HFFc6 (cell line): ENCODE results near the gene BAZ2B. TPM values are rescaled to one million over a fixed set of nuclear protein-coding genes. Genes with fewer than 3 reads are reported as not detected.

ENCODE experiments used
- DNase-seq: peaks from one replicate; pipeline ENCODE4 v3.0.0-alpha.2; 2018
- H3K27ac Mint-ChIP-seq: 2 replicates; pipeline ENCODE4 v1.8.0; 2020; ENCODE audit warnings: mild to moderate bottlenecking, mixed read lengths
- H3K27me3 Mint-ChIP-seq: 2 replicates; pipeline ENCODE4 v1.8.0; 2021; ENCODE audit warnings: mild to moderate bottlenecking, moderate library complexity, mixed read lengths; ENCODE audit not compliant: insufficient read depth
- H3K36me3 Mint-ChIP-seq: 2 replicates; pipeline ENCODE4 v1.8.0; 2021; ENCODE audit warnings: low read depth, mixed read lengths
- H3K4me1 Mint-ChIP-seq: 2 replicates; pipeline ENCODE4 v1.8.0; 2020; ENCODE audit warnings: low read depth, mixed read lengths
- H3K4me3 Mint-ChIP-seq: 2 replicates; pipeline ENCODE4 v1.8.0; 2020; ENCODE audit warnings: mild to moderate bottlenecking, moderate library complexity, mixed read lengths
- H3K9me3 Mint-ChIP-seq: 2 replicates; pipeline ENCODE4 v1.8.0; 2020; ENCODE audit warnings: mild to moderate bottlenecking, mixed read lengths
- total RNA-seq, 6 experiments: library from RNA; stranded (reverse); fragmentation: NEBNext Ultra II Directional; extraction: Animal tissue kit (Norgen Biotek cat#: 25700); gene quantifications; 2 replicates in 1 of 6; 3 replicates in 5 of 6; pipeline ENCODE4 v1.2.3, GENCODE V29; 2021
- TF ChIP-seq, protein P1 (sequence below): fragments of 200-600 bp; sonication (generic); IDR thresholded peaks from 2 replicates; pipeline ENCODE4 v1.5.0; 2021; ENCODE audit warnings: antibody characterized with exemption, mild to moderate bottlenecking

BAZ2B gene
- total RNA-seq, 6 experiments from 2014 or later: 18.6 to 23.7 (median 19.2) TPM

DNA sequence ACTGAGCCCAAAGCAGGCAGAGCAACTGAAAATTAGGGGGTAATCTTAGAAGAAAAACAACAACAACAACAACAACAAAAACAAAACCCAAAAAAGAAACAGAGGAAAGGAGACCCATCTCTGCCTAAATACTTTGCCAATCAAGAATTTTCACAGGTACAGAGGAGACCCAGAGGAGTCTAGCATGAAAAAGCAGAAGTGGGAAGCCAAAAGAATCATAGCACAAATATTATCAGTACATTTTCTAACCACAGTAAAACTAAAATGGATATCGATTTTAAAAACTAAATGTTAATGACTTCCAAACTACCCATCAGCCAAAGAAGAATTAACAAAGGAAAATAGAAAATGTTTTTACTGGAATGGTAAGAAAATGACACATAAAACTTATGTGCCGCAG is 148.1 kb downstream of the BAZ2B start:
- no peak for DNase-seq
- peaks cover 11% of the 10 kb centered on the region for H3K36me3 Mint-ChIP-seq
- H3K4me3 Mint-ChIP-seq: no peak overlapping the region
- H3K4me1 Mint-ChIP-seq: no peaks in the 10 kb centered on the region
- H3K27ac Mint-ChIP-seq: no peak overlapping the region
- no peaks in the 10 kb centered on the region for H3K27me3 Mint-ChIP-seq
- TF ChIP-seq, protein P1, sequence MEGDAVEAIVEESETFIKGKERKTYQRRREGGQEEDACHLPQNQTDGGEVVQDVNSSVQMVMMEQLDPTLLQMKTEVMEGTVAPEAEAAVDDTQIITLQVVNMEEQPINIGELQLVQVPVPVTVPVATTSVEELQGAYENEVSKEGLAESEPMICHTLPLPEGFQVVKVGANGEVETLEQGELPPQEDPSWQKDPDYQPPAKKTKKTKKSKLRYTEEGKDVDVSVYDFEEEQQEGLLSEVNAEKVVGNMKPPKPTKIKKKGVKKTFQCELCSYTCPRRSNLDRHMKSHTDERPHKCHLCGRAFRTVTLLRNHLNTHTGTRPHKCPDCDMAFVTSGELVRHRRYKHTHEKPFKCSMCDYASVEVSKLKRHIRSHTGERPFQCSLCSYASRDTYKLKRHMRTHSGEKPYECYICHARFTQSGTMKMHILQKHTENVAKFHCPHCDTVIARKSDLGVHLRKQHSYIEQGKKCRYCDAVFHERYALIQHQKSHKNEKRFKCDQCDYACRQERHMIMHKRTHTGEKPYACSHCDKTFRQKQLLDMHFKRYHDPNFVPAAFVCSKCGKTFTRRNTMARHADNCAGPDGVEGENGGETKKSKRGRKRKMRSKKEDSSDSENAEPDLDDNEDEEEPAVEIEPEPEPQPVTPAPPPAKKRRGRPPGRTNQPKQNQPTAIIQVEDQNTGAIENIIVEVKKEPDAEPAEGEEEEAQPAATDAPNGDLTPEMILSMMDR: no peak
- H3K9me3 Mint-ChIP-seq: peaks cover 5% of the 10 kb centered on the region; the same call in 1 of the 2 replicates

DNA sequence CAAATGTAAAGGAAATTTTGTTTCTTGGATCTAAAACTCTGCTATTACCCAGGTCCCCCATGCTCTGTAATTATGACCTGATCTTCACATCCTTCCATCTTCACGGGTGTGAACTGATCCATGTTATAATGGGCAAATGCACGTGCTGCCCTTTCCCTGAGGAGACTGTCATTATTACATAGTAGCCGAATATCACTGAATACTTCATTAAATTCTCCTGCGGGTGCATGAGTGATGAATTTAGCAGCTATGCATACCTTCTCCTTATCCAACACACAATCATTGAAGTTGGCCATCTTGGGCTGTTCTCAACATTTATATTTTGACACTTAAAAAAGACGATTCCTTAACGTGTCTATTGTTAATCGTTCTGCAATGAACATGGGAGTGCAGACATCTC is 153.4 kb downstream of the BAZ2B start:
- H3K4me3 Mint-ChIP-seq: no peak overlapping the region
- H3K4me1 Mint-ChIP-seq: 0 out of 2 replicates have a peak, but pooled peaks cover 5% of the 10 kb centered on the region
- DNase-seq: no peak
- TF ChIP-seq, protein P1: no peak
- H3K27me3 Mint-ChIP-seq: no peaks in the 10 kb centered on the region
- no peak overlapping the region for H3K27ac Mint-ChIP-seq
- H3K9me3 Mint-ChIP-seq: peaks cover under 1% of the 10 kb centered on the region; the same call in 1 of the 2 replicates
- peaks cover 10% of the 10 kb centered on the region for H3K36me3 Mint-ChIP-seq

DNA sequence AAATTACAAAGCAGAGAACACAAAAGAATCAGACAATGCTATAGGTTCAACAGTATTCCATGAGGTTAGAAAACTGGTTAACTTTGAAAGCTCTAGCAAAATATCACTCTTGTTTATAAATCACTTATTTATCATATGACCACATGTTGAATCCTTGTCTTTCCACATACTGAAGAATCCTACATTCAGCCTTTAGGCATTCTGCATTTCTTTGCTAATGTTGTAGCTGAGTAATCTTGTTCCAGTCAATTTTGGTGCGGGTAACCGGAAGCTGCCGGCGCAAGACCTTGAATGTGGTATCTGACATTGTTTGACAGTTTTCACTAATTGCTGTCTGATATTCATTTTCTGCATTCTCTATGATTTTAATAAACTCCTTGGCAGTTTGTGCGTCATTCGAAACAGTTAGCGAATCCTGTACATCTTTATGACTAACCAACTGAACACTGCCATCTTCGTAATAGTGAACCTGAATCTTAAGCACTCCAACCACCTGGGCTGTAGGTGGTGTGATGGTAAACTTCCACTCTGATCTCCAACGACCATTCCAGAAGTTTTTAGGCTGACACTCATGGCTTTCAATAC is 154.1 kb downstream of the BAZ2B start:
- no peaks in the 10 kb centered on the region for H3K27me3 Mint-ChIP-seq
- TF ChIP-seq, protein P1: no peak
- DNase-seq: no peak

DNA sequence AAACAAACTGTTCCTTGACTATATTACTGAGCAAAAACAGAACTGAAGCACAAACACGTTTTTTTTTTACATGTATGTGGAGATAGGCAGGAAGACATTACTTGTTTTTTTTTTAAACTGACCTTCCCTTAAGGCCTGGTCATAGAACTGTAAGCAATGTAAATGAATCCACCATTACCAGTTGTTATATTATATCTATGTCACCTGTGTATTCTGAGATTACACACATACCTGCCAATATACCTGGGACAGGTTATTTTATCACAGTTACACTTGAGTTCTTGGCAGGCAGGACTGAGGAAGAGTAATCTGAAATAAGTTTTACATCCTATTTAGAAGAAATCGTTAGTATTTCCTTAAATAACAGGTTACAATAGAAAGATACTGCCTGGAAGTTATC is 155.3 kb downstream of the BAZ2B start:
- H3K27me3 Mint-ChIP-seq: no peaks in the 10 kb centered on the region
- peaks cover 6% of the 10 kb centered on the region for H3K36me3 Mint-ChIP-seq
- H3K27ac Mint-ChIP-seq: no peak overlapping the region
- H3K4me1 Mint-ChIP-seq: peaks cover 22% of the 10 kb centered on the region
- no peak for DNase-seq
- no peak overlapping the region for H3K4me3 Mint-ChIP-seq
- no peaks in the 10 kb centered on the region for H3K9me3 Mint-ChIP-seq
- TF ChIP-seq, protein P1: no peak

More for the DNA sequence above, 154.1 kb downstream of the BAZ2B start:
- H3K27ac Mint-ChIP-seq: no peak overlapping the region
- H3K36me3 Mint-ChIP-seq: peaks cover 6% of the 10 kb centered on the region
- peaks cover 11% of the 10 kb centered on the region for H3K4me1 Mint-ChIP-seq
- H3K4me3 Mint-ChIP-seq: no peak overlapping the region
- no peaks in the 10 kb centered on the region for H3K9me3 Mint-ChIP-seq

DNA sequence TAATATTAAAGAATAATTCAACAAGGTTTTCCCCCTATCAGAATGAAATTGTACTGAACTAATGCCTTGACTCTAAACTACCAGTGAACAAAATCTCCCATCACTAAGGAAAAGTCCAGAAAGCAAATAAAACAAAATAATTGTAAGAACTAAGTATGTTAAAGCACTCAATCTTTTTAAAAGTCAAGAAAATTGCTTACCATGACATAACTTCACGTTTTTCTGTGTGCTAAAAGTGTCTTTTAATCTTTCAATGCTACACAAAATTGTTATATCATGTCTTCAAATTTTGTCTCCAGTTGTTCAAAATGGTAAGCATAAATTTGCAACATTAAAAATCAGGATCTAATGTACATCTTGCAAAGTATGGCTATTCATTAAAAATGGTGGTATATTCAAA is 156.1 kb downstream of the BAZ2B start:
- H3K36me3 Mint-ChIP-seq: peaks cover 6% of the 10 kb centered on the region
- no peak for DNase-seq
- no peak overlapping the region for H3K4me3 Mint-ChIP-seq
- no peaks in the 10 kb centered on the region for H3K9me3 Mint-ChIP-seq
- H3K27ac Mint-ChIP-seq: no peak overlapping the region
- H3K27me3 Mint-ChIP-seq: no peaks in the 10 kb centered on the region
- peaks cover 26% of the 10 kb centered on the region for H3K4me1 Mint-ChIP-seq
- TF ChIP-seq, protein P1: no peak
